PC-3 (cell line): ENCODE results near the gene SOX30. TPM values are rescaled to one million over a fixed set of nuclear protein-coding genes. Genes with fewer than 3 reads are reported as not detected.

Experiments
- ATAC-seq: fragments of 200-7000 bp; cut with Tn5 transposase; 2 replicates; pipeline ENCODE4 v1.9.1; 2020; ENCODE audit warnings: mild to moderate bottlenecking, moderate library complexity
- BruUV-seq: library from RNA; stranded (reverse); fragments of 400-500 nt; replicated peaks from 2 replicates; lab custom pipeline; 2021; lab: Mats Ljungman, UMichigan
- CTCF ChIA-PET: fragments of 300-600 bp; sonication (Branson Sonifier 250); formaldehyde crosslinking; loops from one replicate; lab custom pipeline; 2022; ENCODE audit warnings: antibody characterized with exemption; lab: Charles Lee
- POLR2A ChIA-PET: fragments of 300-600 bp; sonication (Branson Sonifier 250); formaldehyde crosslinking; loops from one replicate; lab custom pipeline; 2022; ENCODE audit warnings: antibody characterized with exemption; ENCODE audit not compliant: unreplicated experiment; lab: Charles Lee
- DNase-seq: peaks from one replicate; pipeline ENCODE4 v3.0.0-alpha.2; 2015
- H2AFZ ChIP-seq: fragments of 300-600 bp; sonication (generic); 2 replicates; pipeline ENCODE4 v1.6.0; 2016; ENCODE audit warnings: antibody characterized with exemption, low read length
- H3F3A ChIP-seq: fragments of 300-600 bp; sonication (generic); one replicate; pipeline ENCODE4 v1.6.0; 2017; ENCODE audit warnings: antibody characterized with exemption, low read length, control low read depth, mild to moderate bottlenecking; ENCODE audit not compliant: unreplicated experiment
- H3K27ac ChIP-seq: fragments of 300-600 bp; sonication (generic); 2 replicates; pipeline ENCODE4 v1.5.1; 2016; ENCODE audit warnings: mild to moderate bottlenecking, low read length
- H3K27me3 ChIP-seq: fragments of 300-600 bp; sonication (generic); 2 replicates; pipeline ENCODE4 v1.6.1; 2016; ENCODE audit warnings: low read length, mixed read lengths
- H3K36me3 ChIP-seq: fragments of 300-600 bp; sonication (generic); 2 replicates; pipeline ENCODE4 v1.6.1; 2016; ENCODE audit warnings: low read depth, mixed run types, low read length, mixed read lengths
- H3K4me1 ChIP-seq: fragments of 300-600 bp; sonication (generic); 2 replicates; pipeline ENCODE4 v1.5.1; 2016; ENCODE audit warnings: low read length; ENCODE audit not compliant: insufficient read depth
- H3K4me2 ChIP-seq: fragments of 300-600 bp; sonication (generic); 2 replicates; pipeline ENCODE4 v1.6.0; 2016; ENCODE audit warnings: low read length
- H3K4me3 ChIP-seq: fragments of 300-600 bp; sonication (generic); 2 replicates; pipeline ENCODE4 v1.5.1; 2016; ENCODE audit warnings: mild to moderate bottlenecking, low read length, mixed read lengths
- H3K79me2 ChIP-seq: fragments of 300-600 bp; sonication (generic); 2 replicates; pipeline ENCODE4 v1.6.1; 2017; ENCODE audit warnings: low read length, mixed read lengths
- H3K9ac ChIP-seq: fragments of 300-600 bp; sonication (generic); 2 replicates; pipeline ENCODE4 v1.6.0; 2016; ENCODE audit warnings: mild to moderate bottlenecking, low read length
- H3K9me2 ChIP-seq: fragments of 300-600 bp; sonication (generic); replicated peaks from 2 replicates; pipeline ENCODE4 v1.6.1; 2016; ENCODE audit warnings: mixed run types, low read length, mixed read lengths
- H3K9me3 ChIP-seq: fragments of 300-600 bp; sonication (generic); 2 replicates; pipeline ENCODE4 v1.6.1; 2016; ENCODE audit warnings: low read length, mixed read lengths
- H4K20me1 ChIP-seq: fragments of 300-600 bp; sonication (generic); 2 replicates; pipeline ENCODE4 v1.6.1; 2016; ENCODE audit warnings: low read length, mixed read lengths
- EZH2 ChIP-seq: fragments of 300-600 bp; sonication (generic); IDR thresholded peaks from one replicate; pipeline ENCODE4 v1.6.1; 2017; ENCODE audit warnings: antibody characterized with exemption, mild to moderate bottlenecking, low read length; ENCODE audit not compliant: unreplicated experiment
- EZH2phosphoT487 ChIP-seq: fragments of 300-600 bp; sonication (generic); IDR thresholded peaks from 2 replicates; pipeline ENCODE4 v1.6.1; 2018; ENCODE audit warnings: mild to moderate bottlenecking, antibody characterized with exemption, low read length, borderline replicate concordance
- intact Hi-C: fragments of 100-400 bp; cut with micrococcal nuclease; formaldehyde crosslinking; loops from 2 replicates; pipeline ENCODE4 v1.9.0; 2023
- total RNA-seq: library from RNA; depleted of rRNA; stranded (reverse); fragments of >200 nt; gene quantifications from 2 replicates; pipeline ENCODE4 v1.2.3, GENCODE V29; 2014
- TF ChIP-seq, protein P1 (sequence below): fragments of 300-600 bp; sonication (generic); conservative IDR thresholded peaks from 2 replicates; pipeline ENCODE4 v1.5.1; 2017; ENCODE audit warnings: antibody characterized with exemption, low read depth, mild to moderate bottlenecking, low read length

Gene SOX30
- total RNA-seq, 1 experiment from 2014 or later = 0.51 TPM

DNA sequence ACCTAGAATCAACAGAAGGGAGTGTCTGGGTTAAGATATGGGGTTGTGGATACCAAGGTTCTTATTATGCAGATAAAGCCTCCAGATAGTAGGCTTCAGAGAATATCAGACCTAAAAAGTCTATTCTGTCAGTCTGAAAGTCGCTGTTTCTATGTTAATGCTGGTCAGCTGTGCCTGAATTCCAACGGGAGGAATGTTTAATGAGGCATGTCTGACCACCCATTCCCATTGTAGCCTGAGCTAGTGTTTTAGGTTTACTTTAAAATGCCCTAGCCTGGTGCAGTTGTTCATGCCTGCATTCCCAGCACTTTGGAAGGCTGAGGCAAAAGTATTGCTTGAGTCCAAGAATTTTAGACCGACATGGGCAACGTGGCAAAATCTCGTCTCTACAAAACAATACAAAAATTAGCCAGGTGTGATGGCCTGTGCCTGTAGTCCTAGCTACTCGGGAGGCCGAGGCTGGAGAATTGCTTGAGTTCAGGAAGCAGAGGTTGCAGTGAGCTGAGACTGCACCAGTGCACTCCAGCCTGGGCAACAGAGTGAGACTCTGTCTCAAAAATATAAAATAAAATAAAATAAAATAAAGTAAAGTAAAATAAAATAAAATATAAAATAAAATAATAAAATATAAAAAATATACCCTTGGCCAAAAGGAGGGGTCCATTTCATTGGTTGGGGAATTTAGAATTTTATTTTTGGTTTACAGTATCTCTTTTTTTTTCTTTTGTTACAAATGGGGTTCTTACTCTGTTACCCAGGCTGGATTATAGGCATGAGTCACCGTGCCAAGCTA lies 7.8 kb upstream of the SOX30 start:
- no peaks in the 10 kb centered on the region for H4K20me1 ChIP-seq
- H3K9me3 ChIP-seq = peaks cover 33% of the 10 kb centered on the region
- ATAC-seq (no peak), DNase-seq (no peak)
- no peaks in the 10 kb centered on the region for H3K79me2 ChIP-seq
- ChIA-PET POLR2A (no interaction called here), CTCF (no interaction called here)
- TF ChIP-seq, protein P1, sequence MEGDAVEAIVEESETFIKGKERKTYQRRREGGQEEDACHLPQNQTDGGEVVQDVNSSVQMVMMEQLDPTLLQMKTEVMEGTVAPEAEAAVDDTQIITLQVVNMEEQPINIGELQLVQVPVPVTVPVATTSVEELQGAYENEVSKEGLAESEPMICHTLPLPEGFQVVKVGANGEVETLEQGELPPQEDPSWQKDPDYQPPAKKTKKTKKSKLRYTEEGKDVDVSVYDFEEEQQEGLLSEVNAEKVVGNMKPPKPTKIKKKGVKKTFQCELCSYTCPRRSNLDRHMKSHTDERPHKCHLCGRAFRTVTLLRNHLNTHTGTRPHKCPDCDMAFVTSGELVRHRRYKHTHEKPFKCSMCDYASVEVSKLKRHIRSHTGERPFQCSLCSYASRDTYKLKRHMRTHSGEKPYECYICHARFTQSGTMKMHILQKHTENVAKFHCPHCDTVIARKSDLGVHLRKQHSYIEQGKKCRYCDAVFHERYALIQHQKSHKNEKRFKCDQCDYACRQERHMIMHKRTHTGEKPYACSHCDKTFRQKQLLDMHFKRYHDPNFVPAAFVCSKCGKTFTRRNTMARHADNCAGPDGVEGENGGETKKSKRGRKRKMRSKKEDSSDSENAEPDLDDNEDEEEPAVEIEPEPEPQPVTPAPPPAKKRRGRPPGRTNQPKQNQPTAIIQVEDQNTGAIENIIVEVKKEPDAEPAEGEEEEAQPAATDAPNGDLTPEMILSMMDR = no peak
- TF ChIP-seq EZH2phosphoT487 = no peak
- no peak for TF ChIP-seq EZH2
- no peak overlapping the region for H3K4me2 ChIP-seq
- no peaks in the 10 kb centered on the region for H3K27me3 ChIP-seq
- no peaks in the 10 kb centered on the region for H3K4me1 ChIP-seq
- no peaks in the 10 kb centered on the region for H3F3A ChIP-seq
- intact Hi-C loops = no loop called here
- H2AFZ ChIP-seq = no peak overlapping the region
- no TSS peak for BruUV-seq
- no peak overlapping the region for H3K9ac ChIP-seq
- no peaks in the 10 kb centered on the region for H3K9me2 ChIP-seq
- H3K27ac ChIP-seq = no peak overlapping the region
- peaks cover 3% of the 10 kb centered on the region; the same call in 1 of the 2 replicates for H3K36me3 ChIP-seq
- H3K4me3 ChIP-seq = no peak overlapping the region

DNA sequence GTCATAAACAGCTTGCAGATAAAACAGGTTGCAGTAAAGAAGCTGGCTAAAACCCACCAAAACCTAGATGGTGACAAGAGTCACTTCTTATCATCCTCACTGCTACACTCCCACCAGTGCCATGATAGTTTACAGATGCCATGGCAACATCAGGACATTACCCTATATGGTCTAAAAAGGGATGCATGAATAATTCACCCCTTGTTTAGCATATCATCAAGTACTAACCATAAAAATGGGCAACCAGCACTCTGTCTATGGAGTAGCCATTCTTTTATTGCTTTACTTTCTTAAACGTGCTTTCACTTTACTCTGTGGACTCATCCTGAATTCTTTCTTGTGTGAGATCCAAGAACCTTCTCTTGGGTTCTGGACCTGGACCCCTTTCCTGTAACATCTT lies 6.7 kb upstream of the SOX30 start:
- intact Hi-C loops = no loop called here
- no TSS peak for BruUV-seq
- H3K36me3 ChIP-seq = peaks cover 8% of the 10 kb centered on the region; the same call in 1 of the 2 replicates
- TF ChIP-seq, protein P1 = no peak
- no peak for TF ChIP-seq EZH2
- H3K9me2 ChIP-seq = no peaks in the 10 kb centered on the region
- no peaks in the 10 kb centered on the region for H3F3A ChIP-seq
- no peaks in the 10 kb centered on the region for H4K20me1 ChIP-seq
- ATAC-seq (no peak), DNase-seq (no peak)
- H3K27me3 ChIP-seq = no peaks in the 10 kb centered on the region
- ChIA-PET CTCF (no interaction called here), POLR2A (no interaction called here)
- H3K9ac ChIP-seq = no peak overlapping the region
- H3K4me1 ChIP-seq = no peaks in the 10 kb centered on the region
- H3K9me3 ChIP-seq = peaks cover 33% of the 10 kb centered on the region
- H3K79me2 ChIP-seq = no peaks in the 10 kb centered on the region
- H2AFZ ChIP-seq = no peak overlapping the region
- no peak overlapping the region for H3K4me3 ChIP-seq
- no peak overlapping the region for H3K4me2 ChIP-seq
- H3K27ac ChIP-seq = no peak overlapping the region

DNA sequence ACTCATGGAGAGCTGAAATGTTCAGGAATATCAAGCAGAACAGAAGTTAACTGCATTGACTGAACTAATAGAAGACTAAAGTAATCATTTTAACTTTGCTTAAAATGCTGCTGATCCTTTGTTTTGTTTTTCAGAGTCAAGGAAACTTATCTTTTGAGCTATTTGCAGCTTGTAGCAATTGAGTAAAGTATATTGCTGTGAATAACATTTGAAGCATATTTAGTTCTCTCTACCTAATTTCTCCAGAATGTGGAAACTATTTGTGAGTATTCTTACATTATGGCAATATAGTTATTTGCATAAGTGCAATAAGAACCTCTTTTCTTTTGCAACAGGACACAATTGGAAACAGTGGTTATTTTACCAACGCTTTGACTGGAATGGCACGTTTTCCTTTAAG lies 5.3 kb upstream of the SOX30 start:
- intact Hi-C loops = no loop called here
- Histone ChIP-seq H3K9ac (no peak overlapping the region), H3K4me2 (no peak overlapping the region), H3K9me3 (peaks cover 33% of the 10 kb centered on the region), H3F3A (no peaks in the 10 kb centered on the region), H3K36me3 (peaks cover 8% of the 10 kb centered on the region; the same call in 1 of the 2 replicates), H2AFZ (no peak overlapping the region), H4K20me1 (no peaks in the 10 kb centered on the region), H3K4me1 (no peaks in the 10 kb centered on the region), H3K27ac (no peak overlapping the region), H3K4me3 (no peak overlapping the region), H3K27me3 (no peaks in the 10 kb centered on the region), H3K9me2 (no peaks in the 10 kb centered on the region), H3K79me2 (no peaks in the 10 kb centered on the region)
- ATAC-seq = no peak
- ChIA-PET CTCF (no interaction called here), POLR2A (no interaction called here)
- DNase-seq = no peak
- no TSS peak for BruUV-seq
- TF ChIP-seq EZH2phosphoT487 = no peak
- TF ChIP-seq, protein P1 = no peak
- TF ChIP-seq EZH2 = no peak
